DMS153 treated with DMSO at 0.1 percent for 48 hours (cell line): ENCODE measurements around the gene SDS.

Experiments used
- DNase-seq: peaks from one replicate; lab custom pipeline; 2025; ENCODE audit not compliant: unreplicated experiment; lab: John Stamatoyannopoulos, UW

SDS gene

GRCh38 chr12:113425960-113426453 lies 22.3 kb upstream of the SDS start:
- DNase-seq = no peak

GRCh38 chr12:113424915-113425823 lies 21.5 kb upstream of the SDS start:
- DNase-seq = no peak

GRCh38 chr12:113424456-113424855 lies 20.8 kb upstream of the SDS start:
- no peak for DNase-seq

GRCh38 chr12:113422886-113423669 lies 19.4 kb upstream of the SDS start:
- no peak for DNase-seq

- no peak for DNase-seq
Observed at GRCh38 chr12:113422030-113422885, 18.6 kb upstream of the SDS start, which contains the start of gene SDSL. TSS of gene SDSL (plus strand) at chr12:113422380. CDS start at chr12:113427983, 5,603 bp downstream.

GRCh38 chr12:113420996-113421595 lies 17.4 kb upstream of the SDS start:
- DNase-seq = no peak

- DNase-seq = no peak
Observed at GRCh38 chr12:113418213-113418879, 14.7 kb upstream of the SDS start.

- no peak for DNase-seq
Observed at GRCh38 chr12:113416091-113416754, 12.5 kb upstream of the SDS start.

- DNase-seq = no peak
Observed at GRCh38 chr12:113414519-113415038, 10.9 kb upstream of the SDS start.

- peak; percentile 2 for DNase-seq
Observed at GRCh38 chr12:113413488-113413939, 9.8 kb upstream of the SDS start.

GRCh38 chr12:113409462-113410124 lies 5.9 kb upstream of the SDS start:
- no peak for DNase-seq

- no peak for DNase-seq
Observed at GRCh38 chr12:113408756-113409298, 5.1 kb upstream of the SDS start.

- DNase-seq = no peak
Observed at GRCh38 chr12:113407931-113408600, 4.4 kb upstream of the SDS start.

GRCh38 chr12:113405694-113406093 lies 2.0 kb upstream of the SDS start:
- DNase-seq = no peak

GRCh38 chr12:113402586-113403260 lies 964 bp downstream of the SDS start:
- no peak for DNase-seq

GRCh38 chr12:113401066-113402000 lies 2.4 kb downstream of the SDS start:
- no peak for DNase-seq
